ENCODE data around the gene VWCE. TPM values are rescaled to one million over a fixed set of nuclear protein-coding genes. Genes with fewer than 3 reads are reported as not detected.
"Not testable (repeated sequence)": the region's sequence is repeated elsewhere in the genome, so short reads cannot be mapped to it uniquely, and the experiment has no call there.

Gene VWCE
- total RNA-seq, 1 experiment from 2014 or later = 21.9 TPM

DNA sequence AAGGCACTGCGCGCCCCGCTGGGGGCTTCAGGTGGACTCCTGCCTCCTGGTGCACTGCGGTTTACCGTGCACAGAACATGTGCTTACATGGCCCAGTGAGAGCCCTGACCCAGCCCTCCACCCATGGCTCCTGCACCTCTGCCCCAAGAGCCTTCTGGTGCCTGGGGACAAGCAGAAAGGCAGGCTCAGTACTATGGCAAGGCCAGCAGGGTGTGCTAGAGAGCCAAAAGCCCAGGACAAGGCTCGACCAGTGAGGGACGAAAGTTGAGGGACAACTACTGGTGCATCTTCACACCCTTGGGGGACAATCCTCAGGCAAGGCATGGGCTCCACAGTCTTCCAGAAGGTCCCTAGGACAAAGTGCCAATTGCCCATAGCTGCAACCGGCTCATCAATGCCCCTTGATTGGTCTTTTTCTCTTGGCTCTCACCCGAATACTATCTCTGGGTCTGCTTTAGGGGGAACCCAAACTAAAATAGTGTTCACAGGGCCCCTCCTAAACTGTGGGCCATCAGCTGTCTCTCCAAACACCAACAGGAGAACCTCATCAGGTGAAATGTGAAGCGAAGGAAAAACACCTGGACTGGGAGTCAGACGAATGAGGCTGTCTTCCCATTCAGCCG is 40.6 kb downstream of the VWCE start:
- ChIA-PET POLR2A (no interaction called here), CTCF (interaction anchor here (0.6 to 3.0 kb wide), 10 partner anchors 8 to 138 kb away, joined by 3 to 12 read pairs (median 6); partner anchors contain the start of genes TMEM216 and VWCE)
- Mint-ChIP-seq H3K27ac (no peak overlapping the region), H3K36me3 (peaks cover 3% of the 10 kb centered on the region; the same call in 1 of the 2 replicates), H3K4me1 (0 out of 2 replicates have a peak, but pooled peaks cover 3% of the 10 kb centered on the region), H3K4me3 (no peak overlapping the region), H3K9me3 (no peaks in the 10 kb centered on the region), H3K27me3 (ENCODE audit: low read depth) (no peaks in the 10 kb centered on the region)
- ATAC-seq (peak; percentile 97), DNase-seq (ENCODE audit: low spot score) (peak; percentile 85)
- no peak for TF ChIP-seq AR (CRISPR knock-in tag; IDR thresholded peaks at IDR 0.05)
- peak; percentile 77 for TF ChIP-seq CTCF (IDR thresholded peaks at IDR 0.05)

DNA sequence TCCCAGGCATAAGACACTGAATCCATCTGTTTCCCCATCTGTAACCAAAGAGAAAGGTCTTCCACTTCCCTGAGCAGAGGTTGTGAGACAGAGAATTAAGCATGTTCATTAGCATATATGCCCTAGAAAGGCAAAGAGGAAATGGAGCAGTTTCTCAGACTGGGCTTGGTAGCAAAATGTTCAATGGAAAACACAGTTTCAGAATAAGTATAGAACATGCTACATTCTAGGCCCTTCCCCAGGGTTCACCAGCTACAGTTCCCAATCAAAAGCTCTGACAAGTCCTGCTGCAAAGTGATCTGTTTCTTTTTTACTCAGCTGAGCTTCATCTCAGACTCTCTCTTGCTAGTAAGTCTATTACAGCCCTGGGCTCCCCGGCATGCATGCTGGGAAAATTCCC is 42.8 kb downstream of the VWCE start:
- POLR2A ChIA-PET; H3K27ac Mint-ChIP-seq; H3K36me3 Mint-ChIP-seq; H3K27me3 Mint-ChIP-seq (ENCODE audit: low read depth); H3K9me3 Mint-ChIP-seq; H3K4me1 Mint-ChIP-seq; H3K4me3 Mint-ChIP-seq; DNase-seq (ENCODE audit: low spot score); ATAC-seq: not testable (repeated sequence)
- CTCF ChIA-PET = interaction anchor here (1.9 to 2.1 kb wide), 2 partner anchors 41 to 84 kb away, joined by 4 to 6 read pairs; no protein-coding TSS in a partner anchor

GRCh38 chr11:61250796-61251765 is 44.0 kb downstream of the VWCE start:
- H3K4me1 Mint-ChIP-seq; H3K4me3 Mint-ChIP-seq; H3K36me3 Mint-ChIP-seq; H3K9me3 Mint-ChIP-seq; POLR2A ChIA-PET; ATAC-seq; H3K27ac Mint-ChIP-seq; DNase-seq (ENCODE audit: low spot score); H3K27me3 Mint-ChIP-seq (ENCODE audit: low read depth): not testable (repeated sequence)
- CTCF ChIA-PET = interaction anchor here (0.7 to 2.1 kb wide), 4 partner anchors 42 to 178 kb away, joined by 3 to 6 read pairs (median 4); no protein-coding TSS in a partner anchor

DNA sequence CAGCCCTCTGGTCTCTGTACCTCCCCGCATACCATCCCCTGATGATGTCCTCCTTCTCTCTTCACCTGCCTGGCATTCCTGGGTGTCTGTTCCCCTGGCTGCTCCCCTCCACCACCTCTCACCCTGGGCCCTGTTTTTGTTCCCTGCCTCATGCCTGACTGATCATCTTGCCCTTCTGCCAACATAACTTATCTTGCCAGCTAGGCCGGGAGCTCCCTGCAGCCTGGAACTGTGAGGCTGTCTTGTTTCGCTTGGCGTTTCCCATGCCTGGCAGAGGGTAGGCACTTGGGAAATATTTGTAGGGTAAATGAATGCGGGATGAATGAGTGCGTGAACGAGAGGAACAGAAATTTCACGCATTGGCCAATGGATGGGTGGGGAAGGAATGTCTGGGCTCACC is 45.9 kb downstream of the VWCE start:
- H3K27ac Mint-ChIP-seq; ATAC-seq; POLR2A ChIA-PET; DNase-seq (ENCODE audit: low spot score); H3K9me3 Mint-ChIP-seq; H3K4me3 Mint-ChIP-seq; CTCF ChIA-PET; H3K36me3 Mint-ChIP-seq; H3K27me3 Mint-ChIP-seq (ENCODE audit: low read depth); H3K4me1 Mint-ChIP-seq: not testable (repeated sequence)

DNA sequence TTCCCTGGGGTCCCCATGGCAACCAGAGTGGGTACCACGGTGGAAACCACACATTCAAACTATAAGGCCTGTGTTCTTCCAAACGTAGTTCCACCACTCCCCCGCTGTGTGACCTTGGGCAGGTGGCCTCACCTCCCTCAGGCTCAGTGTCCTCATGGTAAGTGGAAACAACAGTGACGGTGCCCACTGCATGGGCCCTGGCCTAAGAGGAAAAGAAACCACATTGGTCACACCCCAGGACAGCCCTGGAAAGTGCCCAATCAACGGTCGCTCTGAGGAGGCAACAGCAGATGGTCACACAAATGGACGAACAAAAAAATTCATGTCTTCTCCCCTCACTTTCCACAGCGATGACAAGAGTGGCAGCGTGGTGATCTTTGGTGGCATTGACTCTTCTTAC is 47.0 kb downstream of the VWCE start:
- H3K27me3 Mint-ChIP-seq (ENCODE audit: low read depth); H3K4me1 Mint-ChIP-seq; H3K27ac Mint-ChIP-seq; ATAC-seq; DNase-seq (ENCODE audit: low spot score); POLR2A ChIA-PET; H3K9me3 Mint-ChIP-seq; H3K36me3 Mint-ChIP-seq; H3K4me3 Mint-ChIP-seq; CTCF ChIA-PET: not testable (repeated sequence)

- H3K36me3 Mint-ChIP-seq; H3K9me3 Mint-ChIP-seq; H3K27me3 Mint-ChIP-seq (ENCODE audit: low read depth); H3K27ac Mint-ChIP-seq; DNase-seq (ENCODE audit: low spot score); H3K4me3 Mint-ChIP-seq; CTCF ChIA-PET; ATAC-seq; H3K4me1 Mint-ChIP-seq; POLR2A ChIA-PET: not testable (repeated sequence)
Observed at GRCh38 chr11:61245284-61245964, 49.7 kb downstream of the VWCE start.

GRCh38 chr11:61241526-61241925 is 53.6 kb downstream of the VWCE start:
- peak; percentile 12 for ATAC-seq
- H3K27me3 Mint-ChIP-seq (ENCODE audit: low read depth); H3K9me3 Mint-ChIP-seq; DNase-seq (ENCODE audit: low spot score); H3K36me3 Mint-ChIP-seq; H3K4me3 Mint-ChIP-seq; POLR2A ChIA-PET; H3K4me1 Mint-ChIP-seq; H3K27ac Mint-ChIP-seq; CTCF ChIA-PET: not testable (repeated sequence)

GRCh38 chr11:61240875-61241274 is 54.2 kb downstream of the VWCE start, which contains the start of gene PGA5:
Gene PGA5 (plus strand): TSS chr11:61241175. CDS start chr11:61241227, 52 bp downstream.
- H3K36me3 Mint-ChIP-seq; H3K4me1 Mint-ChIP-seq; H3K9me3 Mint-ChIP-seq; H3K27me3 Mint-ChIP-seq (ENCODE audit: low read depth); DNase-seq (ENCODE audit: low spot score); POLR2A ChIA-PET; CTCF ChIA-PET; H3K27ac Mint-ChIP-seq; H3K4me3 Mint-ChIP-seq: not testable (repeated sequence)
- ATAC-seq = peak; percentile 9

Measured in WTC11 (cell line).